Measurements from ENCODE around the gene PMM2. TPM values are rescaled to one million over a fixed set of nuclear protein-coding genes. Genes with fewer than 3 reads are reported as not detected.

PMM2 gene
- total RNA-seq, 1 experiment from 2014 or later, result 53.8 TPM

DNA sequence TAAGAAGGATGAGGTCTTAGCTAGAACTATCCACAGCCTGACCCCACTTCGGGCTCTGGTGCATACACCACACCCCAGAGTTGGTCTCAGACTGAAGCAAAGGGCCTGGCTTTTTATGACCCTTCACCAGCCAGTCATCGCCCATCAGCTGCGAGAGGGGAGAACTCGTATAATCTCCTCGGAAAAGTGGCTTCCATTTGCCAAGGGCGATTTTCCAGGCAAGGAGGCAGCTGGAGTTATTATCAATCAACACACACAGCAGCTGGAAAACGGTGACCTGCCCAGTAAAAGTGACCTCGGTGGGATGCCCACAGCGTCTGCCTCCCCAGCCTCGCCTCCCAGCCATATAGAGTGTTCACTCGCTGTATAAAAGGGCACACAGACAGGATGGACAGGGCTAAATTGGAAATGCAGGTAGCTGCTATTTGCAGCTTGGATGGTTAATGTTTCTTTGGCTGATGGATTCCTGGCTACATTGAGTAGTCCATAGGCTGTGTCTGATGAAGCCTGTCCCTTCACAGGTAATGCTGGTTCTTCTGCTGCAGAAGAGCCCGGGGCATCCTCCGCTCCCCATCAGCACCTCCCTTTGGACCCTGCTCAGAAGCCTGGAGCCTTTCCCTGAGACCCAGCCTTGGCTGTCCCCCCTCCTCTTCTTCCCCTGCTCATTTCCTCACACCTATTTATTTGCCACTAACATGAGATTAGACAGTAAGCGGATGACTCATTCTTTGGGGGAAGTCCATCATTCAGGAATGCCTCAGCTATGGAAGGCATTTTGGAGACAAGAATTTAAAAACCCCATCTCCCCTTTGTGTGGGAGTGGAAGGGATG, 45.9 kb upstream of the PMM2 start:
- TF ChIP-seq, protein P1, sequence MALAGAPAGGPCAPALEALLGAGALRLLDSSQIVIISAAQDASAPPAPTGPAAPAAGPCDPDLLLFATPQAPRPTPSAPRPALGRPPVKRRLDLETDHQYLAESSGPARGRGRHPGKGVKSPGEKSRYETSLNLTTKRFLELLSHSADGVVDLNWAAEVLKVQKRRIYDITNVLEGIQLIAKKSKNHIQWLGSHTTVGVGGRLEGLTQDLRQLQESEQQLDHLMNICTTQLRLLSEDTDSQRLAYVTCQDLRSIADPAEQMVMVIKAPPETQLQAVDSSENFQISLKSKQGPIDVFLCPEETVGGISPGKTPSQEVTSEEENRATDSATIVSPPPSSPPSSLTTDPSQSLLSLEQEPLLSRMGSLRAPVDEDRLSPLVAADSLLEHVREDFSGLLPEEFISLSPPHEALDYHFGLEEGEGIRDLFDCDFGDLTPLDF (CRISPR knock-in tag; IDR thresholded peaks at IDR 0.05), result no peak
- Mint-ChIP-seq H3K27me3 (ENCODE audit: low read depth) (no peaks in the 10 kb centered on the region), H3K27ac (no peak overlapping the region), H3K36me3 (no peaks in the 10 kb centered on the region), H3K9me3 (no peaks in the 10 kb centered on the region), H3K4me3 (no peak overlapping the region), H3K4me1 (no peaks in the 10 kb centered on the region)
- ChIA-PET CTCF (interaction anchor here (0.7 kb wide), 1 partner anchor 1450 kb away, joined by 3 read pairs; no protein-coding TSS in a partner anchor), POLR2A (no interaction called here)
- ATAC-seq, result no peak
- no peak for DNase-seq (ENCODE audit: low spot score)

DNA sequence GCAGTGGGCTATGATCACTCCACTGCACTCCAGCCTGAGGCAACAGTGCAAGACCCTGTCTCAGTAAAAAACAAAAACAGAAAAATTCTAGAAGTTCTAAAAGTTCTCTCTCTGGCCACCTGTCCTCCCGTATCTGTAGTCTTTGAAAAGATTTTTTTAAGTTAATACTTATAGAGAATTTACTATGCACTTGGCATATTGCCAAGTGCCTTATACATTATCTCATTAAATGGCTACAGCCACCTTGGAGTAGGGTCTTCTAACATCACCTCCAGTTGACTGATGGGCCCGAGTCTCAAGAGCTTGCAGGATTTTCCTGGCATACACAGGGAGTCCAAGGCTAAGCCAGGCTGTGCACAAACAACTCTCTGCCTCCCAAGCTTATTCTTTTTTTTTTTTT, 44.9 kb upstream of the PMM2 start:
- Mint-ChIP-seq H3K9me3 (no peaks in the 10 kb centered on the region), H3K27ac (no peak overlapping the region), H3K27me3 (ENCODE audit: low read depth) (no peaks in the 10 kb centered on the region), H3K36me3 (no peaks in the 10 kb centered on the region), H3K4me3 (no peak overlapping the region), H3K4me1 (no peaks in the 10 kb centered on the region)
- DNase-seq (ENCODE audit: low spot score) (no peak), ATAC-seq (no peak)
- POLR2A ChIA-PET, result no interaction called here
- CTCF ChIA-PET, result no interaction called here
- TF ChIP-seq TEAD4 (CRISPR knock-in tag; IDR thresholded peaks at IDR 0.05), result no peak
- TF ChIP-seq OVOL2 (CRISPR knock-in tag; IDR thresholded peaks at IDR 0.05; ENCODE audit: borderline replicate concordance), result no peak
- no peak for TF ChIP-seq RELA (CRISPR knock-in tag; IDR thresholded peaks at IDR 0.05; ENCODE audit: borderline replicate concordance)
- TF ChIP-seq ZNF416 (CRISPR knock-in tag; IDR thresholded peaks at IDR 0.05), result no peak

DNA sequence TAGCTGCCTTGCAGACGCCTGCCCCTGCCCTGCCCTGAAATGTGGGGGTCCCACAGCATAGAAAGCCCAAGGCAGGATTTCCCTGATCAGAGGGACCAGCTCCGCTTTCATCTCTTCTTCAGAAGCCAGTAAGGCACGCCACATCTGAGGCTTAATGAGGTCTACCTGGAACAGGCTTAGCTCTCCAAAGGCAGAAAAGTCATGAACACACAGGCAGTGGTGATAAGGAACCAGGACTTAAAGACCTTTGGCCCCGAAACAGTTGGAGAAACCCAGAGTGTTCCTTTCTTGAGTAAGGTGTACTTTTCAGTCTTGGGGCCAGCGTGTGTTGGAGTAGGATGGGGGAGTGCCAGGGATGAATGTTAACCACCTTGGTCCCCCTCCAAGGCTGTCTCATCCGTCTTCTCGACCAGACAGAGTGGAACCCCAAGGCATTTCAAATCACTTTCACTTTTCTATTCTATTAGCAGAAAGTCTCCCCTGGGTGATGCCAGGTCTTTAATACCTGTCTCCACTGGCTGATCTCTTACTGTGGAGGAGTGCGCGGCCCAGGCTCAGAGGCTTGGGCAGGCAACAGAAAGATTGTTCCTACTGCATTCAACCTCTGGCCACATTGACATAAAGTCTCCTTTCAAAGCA, 44.1 kb upstream of the PMM2 start:
- ChIA-PET CTCF (no interaction called here), POLR2A (no interaction called here)
- Mint-ChIP-seq H3K9me3 (no peaks in the 10 kb centered on the region), H3K27ac (no peak overlapping the region), H3K27me3 (ENCODE audit: low read depth) (no peaks in the 10 kb centered on the region), H3K4me1 (no peaks in the 10 kb centered on the region), H3K36me3 (no peaks in the 10 kb centered on the region), H3K4me3 (no peak overlapping the region)
- ATAC-seq (no peak), DNase-seq (ENCODE audit: low spot score) (no peak)
- TF ChIP-seq SMAD3 (CRISPR knock-in tag; IDR thresholded peaks at IDR 0.05; ENCODE audit: borderline replicate concordance) (no peak), ELF4 (CRISPR knock-in tag; IDR thresholded peaks at IDR 0.05; ENCODE audit: low read depth) (no peak), CBFB (CRISPR knock-in tag; IDR thresholded peaks at IDR 0.05; ENCODE audit: low read depth) (no peak), NFE2L1 (CRISPR knock-in tag; IDR thresholded peaks at IDR 0.05) (no peak), OVOL2 (CRISPR knock-in tag; IDR thresholded peaks at IDR 0.05; ENCODE audit: borderline replicate concordance) (no peak), SMAD4 (CRISPR knock-in tag; IDR thresholded peaks at IDR 0.05) (no peak), MYBL2 (CRISPR knock-in tag; IDR thresholded peaks at IDR 0.05) (no peak), ZNF396 (CRISPR knock-in tag; IDR thresholded peaks at IDR 0.05; ENCODE audit: borderline replicate concordance) (no peak)
- TF ChIP-seq, protein P2, sequence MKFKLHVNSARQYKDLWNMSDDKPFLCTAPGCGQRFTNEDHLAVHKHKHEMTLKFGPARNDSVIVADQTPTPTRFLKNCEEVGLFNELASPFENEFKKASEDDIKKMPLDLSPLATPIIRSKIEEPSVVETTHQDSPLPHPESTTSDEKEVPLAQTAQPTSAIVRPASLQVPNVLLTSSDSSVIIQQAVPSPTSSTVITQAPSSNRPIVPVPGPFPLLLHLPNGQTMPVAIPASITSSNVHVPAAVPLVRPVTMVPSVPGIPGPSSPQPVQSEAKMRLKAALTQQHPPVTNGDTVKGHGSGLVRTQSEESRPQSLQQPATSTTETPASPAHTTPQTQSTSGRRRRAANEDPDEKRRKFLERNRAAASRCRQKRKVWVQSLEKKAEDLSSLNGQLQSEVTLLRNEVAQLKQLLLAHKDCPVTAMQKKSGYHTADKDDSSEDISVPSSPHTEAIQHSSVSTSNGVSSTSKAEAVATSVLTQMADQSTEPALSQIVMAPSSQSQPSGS (CRISPR knock-in tag; IDR thresholded peaks at IDR 0.05; ENCODE audit: borderline replicate concordance, low read depth), result no peak
- TF ChIP-seq, protein P3, sequence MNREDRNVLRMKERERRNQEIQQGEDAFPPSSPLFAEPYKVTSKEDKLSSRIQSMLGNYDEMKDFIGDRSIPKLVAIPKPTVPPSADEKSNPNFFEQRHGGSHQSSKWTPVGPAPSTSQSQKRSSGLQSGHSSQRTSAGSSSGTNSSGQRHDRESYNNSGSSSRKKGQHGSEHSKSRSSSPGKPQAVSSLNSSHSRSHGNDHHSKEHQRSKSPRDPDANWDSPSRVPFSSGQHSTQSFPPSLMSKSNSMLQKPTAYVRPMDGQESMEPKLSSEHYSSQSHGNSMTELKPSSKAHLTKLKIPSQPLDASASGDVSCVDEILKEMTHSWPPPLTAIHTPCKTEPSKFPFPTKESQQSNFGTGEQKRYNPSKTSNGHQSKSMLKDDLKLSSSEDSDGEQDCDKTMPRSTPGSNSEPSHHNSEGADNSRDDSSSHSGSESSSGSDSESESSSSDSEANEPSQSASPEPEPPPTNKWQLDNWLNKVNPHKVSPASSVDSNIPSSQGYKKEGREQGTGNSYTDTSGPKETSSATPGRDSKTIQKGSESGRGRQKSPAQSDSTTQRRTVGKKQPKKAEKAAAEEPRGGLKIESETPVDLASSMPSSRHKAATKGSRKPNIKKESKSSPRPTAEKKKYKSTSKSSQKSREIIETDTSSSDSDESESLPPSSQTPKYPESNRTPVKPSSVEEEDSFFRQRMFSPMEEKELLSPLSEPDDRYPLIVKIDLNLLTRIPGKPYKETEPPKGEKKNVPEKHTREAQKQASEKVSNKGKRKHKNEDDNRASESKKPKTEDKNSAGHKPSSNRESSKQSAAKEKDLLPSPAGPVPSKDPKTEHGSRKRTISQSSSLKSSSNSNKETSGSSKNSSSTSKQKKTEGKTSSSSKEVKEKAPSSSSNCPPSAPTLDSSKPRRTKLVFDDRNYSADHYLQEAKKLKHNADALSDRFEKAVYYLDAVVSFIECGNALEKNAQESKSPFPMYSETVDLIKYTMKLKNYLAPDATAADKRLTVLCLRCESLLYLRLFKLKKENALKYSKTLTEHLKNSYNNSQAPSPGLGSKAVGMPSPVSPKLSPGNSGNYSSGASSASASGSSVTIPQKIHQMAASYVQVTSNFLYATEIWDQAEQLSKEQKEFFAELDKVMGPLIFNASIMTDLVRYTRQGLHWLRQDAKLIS (CRISPR knock-in tag; IDR thresholded peaks at IDR 0.05; ENCODE audit: borderline replicate concordance), result no peak
- TF ChIP-seq, protein P4, sequence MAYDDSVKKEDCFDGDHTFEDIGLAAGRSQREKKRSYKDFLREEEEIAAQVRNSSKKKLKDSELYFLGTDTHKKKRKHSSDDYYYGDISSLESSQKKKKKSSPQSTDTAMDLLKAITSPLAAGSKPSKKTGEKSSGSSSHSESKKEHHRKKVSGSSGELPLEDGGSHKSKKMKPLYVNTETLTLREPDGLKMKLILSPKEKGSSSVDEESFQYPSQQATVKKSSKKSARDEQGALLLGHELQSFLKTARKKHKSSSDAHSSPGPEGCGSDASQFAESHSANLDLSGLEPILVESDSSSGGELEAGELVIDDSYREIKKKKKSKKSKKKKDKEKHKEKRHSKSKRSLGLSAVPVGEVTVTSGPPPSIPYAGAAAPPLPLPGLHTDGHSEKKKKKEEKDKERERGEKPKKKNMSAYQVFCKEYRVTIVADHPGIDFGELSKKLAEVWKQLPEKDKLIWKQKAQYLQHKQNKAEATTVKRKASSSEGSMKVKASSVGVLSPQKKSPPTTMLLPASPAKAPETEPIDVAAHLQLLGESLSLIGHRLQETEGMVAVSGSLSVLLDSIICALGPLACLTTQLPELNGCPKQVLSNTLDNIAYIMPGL (CRISPR knock-in tag; IDR thresholded peaks at IDR 0.05), result no peak
- TF ChIP-seq, protein P5, sequence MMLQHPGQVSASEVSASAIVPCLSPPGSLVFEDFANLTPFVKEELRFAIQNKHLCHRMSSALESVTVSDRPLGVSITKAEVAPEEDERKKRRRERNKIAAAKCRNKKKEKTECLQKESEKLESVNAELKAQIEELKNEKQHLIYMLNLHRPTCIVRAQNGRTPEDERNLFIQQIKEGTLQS (CRISPR knock-in tag; conservative IDR thresholded peaks at IDR 0.05), result no peak
- TF ChIP-seq, protein P6, sequence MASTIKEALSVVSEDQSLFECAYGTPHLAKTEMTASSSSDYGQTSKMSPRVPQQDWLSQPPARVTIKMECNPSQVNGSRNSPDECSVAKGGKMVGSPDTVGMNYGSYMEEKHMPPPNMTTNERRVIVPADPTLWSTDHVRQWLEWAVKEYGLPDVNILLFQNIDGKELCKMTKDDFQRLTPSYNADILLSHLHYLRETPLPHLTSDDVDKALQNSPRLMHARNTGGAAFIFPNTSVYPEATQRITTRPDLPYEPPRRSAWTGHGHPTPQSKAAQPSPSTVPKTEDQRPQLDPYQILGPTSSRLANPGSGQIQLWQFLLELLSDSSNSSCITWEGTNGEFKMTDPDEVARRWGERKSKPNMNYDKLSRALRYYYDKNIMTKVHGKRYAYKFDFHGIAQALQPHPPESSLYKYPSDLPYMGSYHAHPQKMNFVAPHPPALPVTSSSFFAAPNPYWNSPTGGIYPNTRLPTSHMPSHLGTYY (CRISPR knock-in tag; IDR thresholded peaks at IDR 0.05), result no peak
- TF ChIP-seq, protein P7, sequence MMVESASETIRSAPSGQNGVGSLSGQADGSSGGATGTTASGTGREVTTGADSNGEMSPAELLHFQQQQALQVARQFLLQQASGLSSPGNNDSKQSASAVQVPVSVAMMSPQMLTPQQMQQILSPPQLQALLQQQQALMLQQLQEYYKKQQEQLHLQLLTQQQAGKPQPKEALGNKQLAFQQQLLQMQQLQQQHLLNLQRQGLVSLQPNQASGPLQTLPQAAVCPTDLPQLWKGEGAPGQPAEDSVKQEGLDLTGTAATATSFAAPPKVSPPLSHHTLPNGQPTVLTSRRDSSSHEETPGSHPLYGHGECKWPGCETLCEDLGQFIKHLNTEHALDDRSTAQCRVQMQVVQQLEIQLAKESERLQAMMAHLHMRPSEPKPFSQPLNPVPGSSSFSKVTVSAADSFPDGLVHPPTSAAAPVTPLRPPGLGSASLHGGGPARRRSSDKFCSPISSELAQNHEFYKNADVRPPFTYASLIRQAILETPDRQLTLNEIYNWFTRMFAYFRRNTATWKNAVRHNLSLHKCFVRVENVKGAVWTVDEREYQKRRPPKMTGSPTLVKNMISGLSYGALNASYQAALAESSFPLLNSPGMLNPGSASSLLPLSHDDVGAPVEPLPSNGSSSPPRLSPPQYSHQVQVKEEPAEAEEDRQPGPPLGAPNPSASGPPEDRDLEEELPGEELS (CRISPR knock-in tag; IDR thresholded peaks at IDR 0.05), result no peak
